H1 (cell line): Measurements from ENCODE around the gene RASSF10. TPM values are rescaled to one million over a fixed set of nuclear protein-coding genes. Genes with fewer than 3 reads are reported as not detected.

Experiments used
- CTCF ChIA-PET: fragments of 300-600 bp; sonication (Branson Sonifier 250); formaldehyde crosslinking; loops from one replicate; lab custom pipeline; 2021; ENCODE audit not compliant: partially characterized antibody; lab: Charles Lee
- POLR2A ChIA-PET: fragments of 300-600 bp; sonication (Branson Sonifier 250); formaldehyde crosslinking; loops from one replicate; lab custom pipeline; 2021; ENCODE audit warnings: inconsistent platforms; ENCODE audit not compliant: partially characterized antibody; lab: Charles Lee
- DNase-seq, 2 experiments: peaks; one replicate each; pipeline versions ENCODE4 v3.0.0 to v3.0.0-alpha.2; 2010 to 2022; ENCODE audit warnings: low spot score in 2 of 2, low read depth in 1 of 2, mixed read lengths in 1 of 2
- FAIRE-seq: peaks from 2 replicates; lab custom pipeline; 2011; peaks lifted over from hg19 to GRCh38; lab: Jason Lieb, UNC
- H2AFZ ChIP-seq: 2 replicates; pipeline ENCODE4 v1.8.1; 2012; ENCODE audit warnings: low read length, inconsistent platforms
- H2AK5ac ChIP-seq: 2 replicates; pipeline ENCODE4 v1.6.1; 2013; ENCODE audit warnings: low read depth, low read length
- H2BK120ac ChIP-seq: replicated peaks from 2 replicates; pipeline ENCODE3; 2013; ENCODE audit warnings: low read depth, low read length, inconsistent platforms
- H2BK12ac ChIP-seq: 2 replicates; pipeline ENCODE4 v1.6.1; 2013; ENCODE audit warnings: low read depth, low read length
- H2BK15ac ChIP-seq: 2 replicates; pipeline ENCODE4 v1.6.1; 2013; ENCODE audit warnings: low read length
- H2BK20ac ChIP-seq: 2 replicates; pipeline ENCODE4 v1.6.1; 2013; ENCODE audit warnings: low read length
- H2BK5ac ChIP-seq: 2 replicates; pipeline ENCODE4 v1.6.1; 2013; ENCODE audit warnings: low read depth, low read length
- H3K14ac ChIP-seq: 2 replicates; pipeline ENCODE4 v1.6.1; 2013; ENCODE audit warnings: inconsistent platforms; ENCODE audit not compliant: insufficient read length
- H3K18ac ChIP-seq: 2 replicates; pipeline ENCODE4 v1.6.1; 2013; ENCODE audit warnings: low read length; ENCODE audit errors: extremely low read depth
- H3K23ac ChIP-seq: 2 replicates; pipeline ENCODE4 v1.6.1; 2013; ENCODE audit warnings: inconsistent platforms; ENCODE audit not compliant: insufficient read length
- H3K23me2 ChIP-seq: 2 replicates; pipeline ENCODE4 v1.6.1; 2013; ENCODE audit warnings: low read depth, low read length
- H3K27ac ChIP-seq: 2 replicates; pipeline ENCODE4 v1.6.1; 2011; ENCODE audit warnings: low read depth, low read length, inconsistent platforms
- H3K27me3 ChIP-seq, 4 experiments: replicated peaks in 1 of 4; 1 replicate in 1 of 4; 2 replicates in 3 of 4; pipeline versions ENCODE4 v1.6.1 to v1.8.1; 2011 to 2013; ENCODE audit warnings: low read length in 3 of 4, mild to moderate bottlenecking in 3 of 4, inconsistent platforms in 2 of 4, mixed read lengths in 2 of 4, moderate library complexity in 1 of 4; ENCODE audit not compliant: control insufficient read depth in 3 of 4, insufficient read depth in 3 of 4; ENCODE audit errors: extremely low read depth in 1 of 4
- H3K36me3 ChIP-seq, 4 experiments: 2 replicates each; pipeline versions ENCODE4 v1.6.1 to v1.8.1; 2011 to 2013; ENCODE audit warnings: mild to moderate bottlenecking in 4 of 4, low read length in 3 of 4, moderate library complexity in 2 of 4, control low read depth in 1 of 4, inconsistent platforms in 1 of 4; ENCODE audit not compliant: insufficient read depth in 4 of 4, control insufficient read depth in 2 of 4
- H3K4ac ChIP-seq: replicated peaks from 2 replicates; pipeline ENCODE3; 2013; ENCODE audit warnings: low read length, low read depth, mixed read lengths, inconsistent platforms; ENCODE audit not compliant: insufficient read length
- H3K4me1 ChIP-seq, 4 experiments: replicated peaks in 1 of 4; 1 replicate in 1 of 4; 2 replicates in 3 of 4; pipeline versions ENCODE4 v1.6.1 to v1.8.1; 2011 to 2013; ENCODE audit warnings: low read length in 3 of 4, inconsistent platforms in 2 of 4, mixed read lengths in 1 of 4; ENCODE audit not compliant: insufficient read depth in 4 of 4, control insufficient read depth in 3 of 4
- H3K4me2 ChIP-seq, 2 experiments: 2 replicates each; pipeline versions ENCODE4 v1.6.1 to v1.8.1; 2011 to 2013; ENCODE audit warnings: low read depth in 2 of 2, low read length in 2 of 2, control low read depth in 1 of 2, inconsistent platforms in 1 of 2, mild to moderate bottlenecking in 1 of 2; ENCODE audit not compliant: insufficient read depth in 1 of 2
- H3K4me3 ChIP-seq, 4 experiments: fragments of 200-600, 300-600 bp in 1 of 4; sonication (generic), shearing (Covaris generic), sonication (Bioruptor Twin) in 1 of 4; 2 replicates each; pipeline versions ENCODE4 v1.5.1 to v1.8.1; 2011 to 2016; ENCODE audit warnings: low read length in 4 of 4, low read depth in 3 of 4, control low read depth in 2 of 4, inconsistent platforms in 2 of 4, mild to moderate bottlenecking in 2 of 4, mixed read lengths in 1 of 4, moderate library complexity in 1 of 4; ENCODE audit not compliant: insufficient read depth in 2 of 4; ENCODE audit errors: extremely low read depth in 1 of 4
- H3K56ac ChIP-seq: replicated peaks from 2 replicates; pipeline ENCODE3; 2013; ENCODE audit warnings: low read depth, mild to moderate bottlenecking, mixed read lengths, low read length, inconsistent platforms; ENCODE audit not compliant: insufficient read length
- H3K79me1 ChIP-seq: 2 replicates; pipeline ENCODE4 v1.6.1; 2013; ENCODE audit warnings: low read depth, low read length, control low read depth
- H3K79me2 ChIP-seq, 2 experiments: 2 replicates each; pipeline versions ENCODE4 v1.6.1 to v1.8.1; 2012 to 2013; ENCODE audit warnings: low read length in 2 of 2, mild to moderate bottlenecking in 2 of 2, inconsistent platforms in 1 of 2; ENCODE audit not compliant: insufficient read depth in 2 of 2, control insufficient read depth in 1 of 2
- H3K9ac ChIP-seq, 4 experiments: replicated peaks in 1 of 4; 1 replicate in 1 of 4; 2 replicates in 3 of 4; pipeline versions ENCODE4 v1.6.1 to v1.8.1; 2011 to 2013; ENCODE audit warnings: low read depth in 3 of 4, low read length in 3 of 4, control low read depth in 2 of 4, mild to moderate bottlenecking in 2 of 4, moderate library complexity in 2 of 4, inconsistent platforms in 1 of 4; ENCODE audit errors: extremely low read depth in 1 of 4
- H3K9me3 ChIP-seq, 2 experiments: 2 replicates each; pipeline versions ENCODE4 v1.6.1 to v1.8.1; 2012 to 2013; ENCODE audit warnings: mild to moderate bottlenecking in 2 of 2, moderate library complexity in 2 of 2, control low read depth in 1 of 2, inconsistent platforms in 1 of 2, low read depth in 1 of 2, low read length in 1 of 2, mixed read lengths in 1 of 2; ENCODE audit not compliant: insufficient read depth in 2 of 2
- H4K20me1 ChIP-seq, 2 experiments: replicated peaks in 1 of 2; 2 replicates each; pipeline versions ENCODE3 to v1.8.1; 2011 to 2013; ENCODE audit warnings: inconsistent platforms in 2 of 2, low read length in 2 of 2, mild to moderate bottlenecking in 1 of 2; ENCODE audit not compliant: insufficient read depth in 2 of 2, control insufficient read depth in 1 of 2
- H4K5ac ChIP-seq: 2 replicates; pipeline ENCODE4 v1.6.1; 2013; ENCODE audit warnings: low read length, low read depth, mixed read lengths, inconsistent platforms; ENCODE audit not compliant: insufficient read length
- H4K8ac ChIP-seq: 2 replicates; pipeline ENCODE4 v1.8.0; 2013; ENCODE audit warnings: mild to moderate bottlenecking, moderate library complexity, low read length, inconsistent platforms; ENCODE audit not compliant: insufficient read depth; ENCODE audit errors: extremely low read depth
- H4K91ac ChIP-seq: replicated peaks from 2 replicates; pipeline ENCODE3; 2013; ENCODE audit warnings: low read length, mixed read lengths, inconsistent platforms; ENCODE audit not compliant: insufficient read length
- BCL11A ChIP-seq, 2 experiments: IDR thresholded peaks; one replicate each; pipeline ENCODE4 v1.6.1; 2011; ENCODE audit warnings: low read depth in 2 of 2, low read length in 2 of 2, mild to moderate bottlenecking in 2 of 2
- CHD1 ChIP-seq: IDR thresholded peaks from 2 replicates; pipeline ENCODE4 v1.6.1; 2012; ENCODE audit warnings: low read depth, low read length, improper control_type of control experiment
- TCF12 ChIP-seq: IDR thresholded peaks from 2 replicates; pipeline ENCODE4 v1.6.1; 2011; ENCODE audit warnings: low read depth, mild to moderate bottlenecking, low read length
- WGBS, 2 experiments: shearing (Covaris generic) in 1 of 2; methylation state at CpG; one replicate each; pipeline versions ENCODE4 v1.1.6 to v1.1.7; 2013 to 2015; ENCODE audit warnings: low lambda C conversion rate in 2 of 2, mixed read lengths in 2 of 2, inconsistent platforms in 1 of 2, low coverage in 1 of 2, missing lambda C conversion rate in 1 of 2; ENCODE audit not compliant: insufficient replicate concordance in 2 of 2, insufficient coverage in 1 of 2, insufficient read length in 1 of 2; ENCODE audit errors: extremely low coverage in 1 of 2, missing lambda C conversion rate in 1 of 2; 5-methylcytosine and 5-hydroxymethylcytosine counted together
- polyA plus RNA-seq, 7 experiments: library from polyadenylated mRNA; depleted of rRNA in 3 of 7; stranded (reverse) in 5 of 7; unstranded in 2 of 7; fragments of >200 nt in 5 of 7; fragments of 200-250 nt in 2 of 7; gene quantifications; 1 replicate in 5 of 7; 2 replicates in 1 of 7; 4 replicates in 1 of 7; pipeline versions ENCODE4 v1.2.1 to v1.2.3, GENCODE V29; 2011 to 2013; ENCODE audit warnings: missing spikeins in 2 of 7, mixed read lengths in 2 of 7
- total RNA-seq: library from RNA; stranded (reverse); fragmentation: NEBNext Ultra II Directional; extraction: Animal tissue kit (Norgen Biotek cat#: 25700); gene quantifications from 2 replicates; pipeline ENCODE4 v1.2.1, GENCODE V29; 2021

Gene RASSF10
- total and polyA plus RNA-seq, 2 of the 8 experiments (the other 6 are each of a cell fraction or from before 2014, with no cell fraction given), result 0.51 to 1.8 TPM

GRCh38 chr11:13055200-13055599 lies 46.1 kb downstream of the RASSF10 start:
- peaks cover 0 to 3% (median 0%) of the 10 kb centered on the region in 4 experiments; a peak in 3 of 7 replicates for H3K4me1 ChIP-seq
- no peaks in the 10 kb centered on the region for H4K20me1 ChIP-seq
- ChIA-PET CTCF (interaction anchor here (0.8 to 1.3 kb wide), 3 partner anchors 17 to 94 kb away, joined by 3 to 8 read pairs (median 4); no protein-coding TSS in a partner anchor), POLR2A (interaction anchor here (0.9 kb wide), 1 partner anchor 9 kb away, joined by 3 read pairs; no protein-coding TSS in a partner anchor)
- H4K8ac ChIP-seq, result no peak overlapping the region
- H3K18ac ChIP-seq, result no peak overlapping the region
- H2BK5ac ChIP-seq, result no peak overlapping the region
- H2BK120ac ChIP-seq, result no peak overlapping the region
- no peak overlapping the region for H3K27ac ChIP-seq
- DNase-seq (no peak), FAIRE-seq (no peak)
- no peak overlapping the region for H4K91ac ChIP-seq
- H2BK20ac ChIP-seq, result no peak overlapping the region
- H4K5ac ChIP-seq, result no peak overlapping the region
- H2BK15ac ChIP-seq, result no peak overlapping the region
- no peak overlapping the region for H2BK12ac ChIP-seq
- no peak overlapping the region for H3K56ac ChIP-seq
- 92% methylated on average over 2 of the region's 2 CpGs; no CpG with 5 or more reads in 1 of the 2 experiments for WGBS, 2 experiments
- no peak overlapping the region for H2AK5ac ChIP-seq
- no peaks in the 10 kb centered on the region; a peak in 1 of 8 replicates for H3K36me3 ChIP-seq
- no peaks in the 10 kb centered on the region for H3K79me1 ChIP-seq
- no peak for TF ChIP-seq BCL11A (IDR thresholded peaks at IDR 0.05; ENCODE audit: low read depth in 2 of 2, low read length in 2 of 2)
- TF ChIP-seq TCF12, result no peak
- TF ChIP-seq CHD1, result no peak
- H3K9me3 ChIP-seq, result no peaks in the 10 kb centered on the region
- no peak overlapping the region for H3K14ac ChIP-seq
- H3K27me3 ChIP-seq, result no peaks in the 10 kb centered on the region
- no peaks in the 10 kb centered on the region; the same call in 1 of the 2 replicates for H3K23me2 ChIP-seq
- no peak overlapping the region for H3K4me3 ChIP-seq
- no peak overlapping the region for H3K4me2 ChIP-seq
- no peak overlapping the region for H3K23ac ChIP-seq
- no peak overlapping the region for H2AFZ ChIP-seq
- H3K4ac ChIP-seq, result no peak overlapping the region
- no peak overlapping the region for H3K9ac ChIP-seq
- H3K79me2 ChIP-seq, result no peaks in the 10 kb centered on the region
